ENCODE measurements around the gene PAOX. TPM values are rescaled to one million over a fixed set of nuclear protein-coding genes. Genes with fewer than 3 reads are reported as not detected.

PAOX gene
- total RNA-seq, 2 donors from 2014 or later = 2.4 to 3.5 TPM

DNA sequence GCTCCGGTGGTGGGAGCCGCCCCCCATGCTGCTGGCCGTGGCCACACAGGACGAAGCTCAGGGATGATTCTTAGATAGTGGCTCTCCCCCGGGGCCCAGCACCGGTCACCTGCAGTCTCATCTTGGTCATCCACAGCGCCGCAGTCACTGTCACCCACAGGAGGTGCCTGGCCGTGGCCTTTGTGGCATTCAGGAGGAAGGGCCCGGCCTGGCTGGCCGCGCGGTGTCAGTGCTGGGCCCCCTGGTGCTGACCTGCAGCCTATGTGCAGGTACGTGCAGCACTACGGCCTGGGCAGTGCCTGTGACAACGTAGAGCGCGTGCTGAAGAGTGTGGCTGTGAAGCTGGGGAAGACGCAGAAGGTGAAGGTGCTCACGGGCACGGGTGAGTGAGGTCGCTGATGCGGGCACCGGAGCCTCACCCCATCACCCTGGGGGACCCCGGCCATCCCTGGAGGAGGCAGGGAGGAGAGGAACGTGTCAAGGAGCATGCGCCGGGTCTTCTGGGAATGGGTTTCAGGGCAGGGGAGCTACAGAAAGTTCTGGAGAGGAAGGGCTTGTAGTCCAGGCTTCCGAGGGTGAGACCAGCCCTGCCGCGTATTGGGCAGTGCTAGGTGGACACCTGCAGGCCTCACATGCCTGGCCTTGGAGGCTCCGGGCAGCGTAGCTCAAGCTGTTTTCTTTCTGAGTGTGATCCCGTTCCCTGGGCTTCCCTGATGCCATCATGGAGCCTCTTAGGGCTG is 40.3 kb downstream of the PAOX start:
- no peaks in the 10 kb centered on the region for H3K9me3 ChIP-seq
- H3K27ac ChIP-seq = no peak overlapping the region
- no peaks in the 10 kb centered on the region for H3K27me3 ChIP-seq
- H3K4me1 ChIP-seq = peaks cover 0 to 4% of the 10 kb centered on the region in 2 donors
- DNase-seq (ENCODE audit: low spot score) = peak; percentile 52
- H3K36me3 ChIP-seq = peaks cover 39% of the 10 kb centered on the region
- TF ChIP-seq, protein P1, sequence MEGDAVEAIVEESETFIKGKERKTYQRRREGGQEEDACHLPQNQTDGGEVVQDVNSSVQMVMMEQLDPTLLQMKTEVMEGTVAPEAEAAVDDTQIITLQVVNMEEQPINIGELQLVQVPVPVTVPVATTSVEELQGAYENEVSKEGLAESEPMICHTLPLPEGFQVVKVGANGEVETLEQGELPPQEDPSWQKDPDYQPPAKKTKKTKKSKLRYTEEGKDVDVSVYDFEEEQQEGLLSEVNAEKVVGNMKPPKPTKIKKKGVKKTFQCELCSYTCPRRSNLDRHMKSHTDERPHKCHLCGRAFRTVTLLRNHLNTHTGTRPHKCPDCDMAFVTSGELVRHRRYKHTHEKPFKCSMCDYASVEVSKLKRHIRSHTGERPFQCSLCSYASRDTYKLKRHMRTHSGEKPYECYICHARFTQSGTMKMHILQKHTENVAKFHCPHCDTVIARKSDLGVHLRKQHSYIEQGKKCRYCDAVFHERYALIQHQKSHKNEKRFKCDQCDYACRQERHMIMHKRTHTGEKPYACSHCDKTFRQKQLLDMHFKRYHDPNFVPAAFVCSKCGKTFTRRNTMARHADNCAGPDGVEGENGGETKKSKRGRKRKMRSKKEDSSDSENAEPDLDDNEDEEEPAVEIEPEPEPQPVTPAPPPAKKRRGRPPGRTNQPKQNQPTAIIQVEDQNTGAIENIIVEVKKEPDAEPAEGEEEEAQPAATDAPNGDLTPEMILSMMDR (IDR thresholded peaks at IDR 0.05) = no peak
- no peak overlapping the region for H3K4me3 ChIP-seq

DNA sequence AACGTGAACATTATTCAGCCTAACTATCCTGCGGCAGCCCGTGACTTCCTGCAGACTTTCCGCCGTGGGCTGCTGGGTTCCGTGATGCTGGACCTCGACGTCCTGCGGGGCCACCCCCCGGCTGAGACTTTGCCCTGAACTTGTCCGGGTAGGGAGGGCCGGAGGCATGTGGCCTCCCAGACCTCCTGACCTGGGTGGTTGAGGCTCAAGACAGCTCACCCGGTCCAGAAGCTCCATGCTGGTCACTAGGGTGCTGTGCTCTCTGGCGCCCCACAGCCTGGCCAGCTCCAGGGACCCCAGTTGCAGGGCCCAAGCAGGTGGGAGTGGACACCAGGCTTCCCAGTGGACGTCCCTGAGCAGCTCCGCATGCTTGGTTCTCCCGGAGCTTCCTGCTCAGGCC is 41.0 kb downstream of the PAOX start:
- DNase-seq (ENCODE audit: low spot score) = no peak
- TF ChIP-seq, protein P1 (IDR thresholded peaks at IDR 0.05) = no peak

DNA sequence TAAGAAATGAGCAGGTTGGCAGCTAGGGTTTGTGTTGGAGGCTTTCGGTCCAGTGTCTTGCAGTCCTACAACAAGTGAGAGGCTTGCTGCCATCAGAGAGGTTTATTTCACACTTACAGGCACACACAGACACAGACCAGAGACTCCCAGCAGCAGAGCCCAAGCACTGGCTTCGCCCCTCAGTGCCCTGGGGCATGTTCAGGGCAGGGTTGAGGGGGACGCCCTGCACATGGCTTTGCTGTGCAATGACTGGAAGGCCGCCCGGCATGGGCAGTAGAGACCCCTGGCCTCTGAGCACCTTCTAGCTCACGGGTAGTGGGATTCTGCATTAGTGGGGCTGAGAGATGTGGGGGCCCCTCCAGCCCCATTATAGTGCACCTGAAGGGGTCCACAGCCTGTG is 41.5 kb downstream of the PAOX start:
- Histone ChIP-seq H3K9me3 (no peaks in the 10 kb centered on the region), H3K4me1 (peaks cover 0 to 4% of the 10 kb centered on the region in 2 donors), H3K27me3 (no peaks in the 10 kb centered on the region), H3K4me3 (no peak overlapping the region), H3K36me3 (peaks cover 27% of the 10 kb centered on the region), H3K27ac (no peak overlapping the region)
- TF ChIP-seq, protein P1 (IDR thresholded peaks at IDR 0.05) = no peak
- DNase-seq (ENCODE audit: low spot score) = peak; percentile 46

More for the DNA sequence above, 41.0 kb downstream of the PAOX start:
- Histone ChIP-seq H3K27me3 (no peaks in the 10 kb centered on the region), H3K27ac (no peak overlapping the region), H3K9me3 (no peaks in the 10 kb centered on the region), H3K4me3 (no peak overlapping the region), H3K36me3 (peaks cover 32% of the 10 kb centered on the region), H3K4me1 (peaks cover 0 to 4% of the 10 kb centered on the region in 2 donors)

DNA sequence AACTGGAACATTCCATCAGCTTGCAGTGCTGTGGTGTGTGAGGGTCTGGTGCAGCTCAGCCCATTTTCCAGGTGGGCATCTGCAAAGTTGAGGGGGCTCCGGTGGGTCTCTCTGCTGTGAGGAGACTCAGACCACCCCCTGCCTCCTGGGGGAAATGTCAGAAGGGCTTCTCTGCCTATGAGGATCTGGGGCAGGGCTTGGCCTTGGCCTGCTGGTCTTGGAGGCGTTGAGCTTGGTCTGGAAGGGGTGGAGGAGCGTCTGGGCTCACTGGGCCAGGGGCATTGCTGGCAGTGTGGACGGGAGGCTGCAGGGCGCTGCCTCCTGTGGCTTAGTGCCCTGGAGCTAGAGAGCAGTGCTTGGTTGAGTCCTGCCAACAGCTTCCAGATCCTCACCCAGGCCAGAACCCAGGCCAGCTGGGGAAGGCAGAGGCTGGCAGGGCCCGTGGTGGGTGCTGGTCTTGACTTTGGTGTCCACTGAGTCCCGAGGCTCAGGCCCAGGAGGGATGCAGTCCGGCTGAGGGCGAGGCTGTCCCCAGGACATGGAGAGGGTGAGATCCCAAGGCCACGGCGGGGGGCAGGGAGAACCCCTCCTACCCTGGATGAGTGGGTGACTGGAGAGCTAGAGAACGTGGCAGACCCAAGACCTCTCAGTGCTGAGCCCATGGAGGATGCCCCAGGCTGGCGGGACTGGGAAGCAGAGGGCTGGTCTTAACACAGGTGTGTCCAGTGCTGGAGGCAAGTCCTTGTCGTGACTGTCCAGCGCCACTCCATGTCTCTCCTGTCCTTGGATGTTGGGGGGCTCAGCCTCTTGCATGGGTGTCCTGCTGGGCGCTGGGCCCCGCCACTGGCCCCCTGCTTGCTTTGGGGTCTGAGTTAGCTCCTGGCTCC is 42.5 kb downstream of the PAOX start:
- no peak overlapping the region for H3K27ac ChIP-seq
- no peaks in the 10 kb centered on the region for H3K9me3 ChIP-seq
- no peak overlapping the region for H3K4me3 ChIP-seq
- TF ChIP-seq, protein P1 (IDR thresholded peaks at IDR 0.05) = no peak
- DNase-seq (ENCODE audit: low spot score) = peak; percentile 48
- H3K36me3 ChIP-seq = peaks cover 27% of the 10 kb centered on the region
- peaks cover 0 to 4% of the 10 kb centered on the region in 2 donors for H3K4me1 ChIP-seq
- no peaks in the 10 kb centered on the region for H3K27me3 ChIP-seq

DNA sequence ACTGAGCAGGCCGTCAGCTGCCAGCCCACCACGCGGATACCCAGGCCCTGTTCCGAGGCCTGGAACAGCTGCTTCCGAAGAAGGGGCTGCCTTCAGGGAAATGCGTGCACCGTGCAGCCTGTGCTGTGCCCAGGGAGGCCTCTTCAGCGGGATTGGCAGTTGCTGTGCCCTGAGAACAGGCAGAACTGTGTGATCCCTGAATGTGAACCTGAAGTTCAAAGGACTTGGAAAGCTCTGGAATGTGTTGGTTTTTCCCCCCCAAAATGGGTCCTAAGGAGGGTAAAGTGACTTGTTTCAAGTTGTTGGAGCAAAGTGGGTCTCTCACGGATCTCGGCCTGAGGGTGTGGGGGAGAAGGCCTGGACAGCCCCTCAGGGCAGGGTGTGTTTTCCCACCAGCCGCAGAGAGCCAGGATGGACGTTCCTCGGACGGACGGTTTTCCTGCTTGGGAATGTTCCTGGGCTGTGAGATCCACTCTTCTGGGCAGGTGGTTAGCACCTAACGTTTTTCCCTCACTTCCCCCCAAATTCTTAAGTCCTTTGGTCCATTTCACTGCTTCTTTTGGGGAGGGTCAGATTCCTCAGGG is 43.3 kb downstream of the PAOX start:
- Histone ChIP-seq H3K4me3 (no peak overlapping the region), H3K9me3 (no peaks in the 10 kb centered on the region), H3K4me1 (peaks cover 0 to 4% of the 10 kb centered on the region in 2 donors), H3K27ac (no peak overlapping the region), H3K27me3 (no peaks in the 10 kb centered on the region), H3K36me3 (peaks cover 27% of the 10 kb centered on the region)
- TF ChIP-seq, protein P1 (IDR thresholded peaks at IDR 0.05) = no peak
- DNase-seq (ENCODE audit: low spot score) = peak; percentile 28

All from right atrium auricular region (tissue), 2 donors.